Measurements from ENCODE around the gene CDH13. TPM values are rescaled to one million over a fixed set of nuclear protein-coding genes. Genes with fewer than 3 reads are reported as not detected.

Gene CDH13
- total and polyA plus RNA-seq, 2 of the 8 experiments (the other 6 are each of a cell fraction or from before 2014, with no cell fraction given): 2.3 to 2.4 TPM

DNA sequence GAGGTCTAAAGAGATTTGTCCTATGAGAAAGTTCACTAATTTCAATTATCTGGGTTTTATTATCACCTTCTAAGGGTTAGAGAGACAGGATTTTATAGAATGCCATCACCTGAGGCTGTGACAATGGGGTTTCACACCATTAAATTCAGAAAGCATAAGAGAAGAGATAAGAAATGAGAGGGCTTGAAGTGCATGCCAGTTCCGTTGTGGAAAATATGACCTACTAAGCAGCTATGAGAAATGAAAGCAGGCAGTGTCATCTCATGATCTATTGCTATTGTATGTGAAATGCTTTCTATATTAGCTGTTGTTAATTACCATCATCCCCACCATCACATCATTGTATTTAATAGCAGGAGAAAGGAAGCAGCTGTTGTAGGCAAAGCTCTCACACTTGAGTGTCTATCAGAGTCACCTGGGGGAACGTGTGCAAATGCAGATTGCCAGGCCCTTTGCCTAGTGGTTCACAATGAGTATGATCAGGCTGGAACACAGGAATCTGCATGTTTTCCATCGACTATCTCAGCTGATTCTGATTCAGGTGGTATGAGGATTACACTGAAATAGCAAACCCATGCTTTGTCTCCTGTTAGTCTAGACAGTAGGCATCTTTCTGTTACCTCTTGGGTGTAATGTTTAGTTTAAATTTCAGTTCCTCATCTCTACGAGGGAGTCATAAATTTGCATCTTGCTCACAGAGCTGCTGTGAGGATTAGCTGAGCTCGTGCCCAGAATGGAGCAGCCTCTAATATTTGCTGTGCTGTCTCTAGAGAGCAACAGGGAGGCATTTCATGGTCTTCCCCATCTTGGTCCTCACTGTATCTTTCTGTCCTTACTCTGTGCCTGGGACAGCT is 256.4 kb downstream of the CDH13 start:
- Histone ChIP-seq H3K36me3 (ENCODE audit: control insufficient read depth in 2 of 4, insufficient read depth in 4 of 4, low read length in 3 of 4) (no peaks in the 10 kb centered on the region), H3K27me3 (replicated peaks in 1 of 4; ENCODE audit: control insufficient read depth in 3 of 4, extremely low read depth in 1 of 4, insufficient read depth in 3 of 4, low read length in 3 of 4) (no peaks in the 10 kb centered on the region), H3K23ac (ENCODE audit: insufficient read length) (no peak overlapping the region), H3K4me1 (replicated peaks in 1 of 4; ENCODE audit: control insufficient read depth in 3 of 4, insufficient read depth in 4 of 4, low read length in 3 of 4) (peaks cover 0 to 2% (median 0%) of the 10 kb centered on the region in 4 experiments; a peak in 1 of 7 replicates), H2BK120ac (replicated peaks; ENCODE audit: low read depth, low read length) (no peak overlapping the region), H2BK12ac (ENCODE audit: low read depth, low read length) (no peak overlapping the region), H3K9ac (replicated peaks in 1 of 4; ENCODE audit: extremely low read depth in 1 of 4, low read depth in 3 of 4, low read length in 3 of 4) (no peak overlapping the region), H3K56ac (replicated peaks; ENCODE audit: insufficient read length, low read depth, low read length) (no peak overlapping the region), H2BK20ac (ENCODE audit: low read length) (no peak overlapping the region), H3K23me2 (ENCODE audit: low read depth, low read length) (no peaks in the 10 kb centered on the region; the same call in 1 of the 2 replicates), H2AK5ac (ENCODE audit: low read depth, low read length) (no peak overlapping the region), H3K4me3 (ENCODE audit: extremely low read depth in 1 of 4, insufficient read depth in 2 of 4, low read depth in 3 of 4, low read length in 4 of 4) (no peak overlapping the region), H3K4ac (replicated peaks; ENCODE audit: insufficient read length, low read depth, low read length) (no peak overlapping the region), H4K5ac (ENCODE audit: insufficient read length, low read depth, low read length) (no peak overlapping the region), H3K79me2 (ENCODE audit: control insufficient read depth in 1 of 2, insufficient read depth in 2 of 2, low read length in 2 of 2) (no peaks in the 10 kb centered on the region), H2BK5ac (ENCODE audit: low read depth, low read length) (no peak overlapping the region), H3K4me2 (ENCODE audit: insufficient read depth in 1 of 2, low read depth in 2 of 2, low read length in 2 of 2) (no peak overlapping the region), H4K91ac (replicated peaks; ENCODE audit: insufficient read length, low read length) (no peak overlapping the region), H3K14ac (ENCODE audit: insufficient read length) (no peak overlapping the region), H2AFZ (ENCODE audit: low read length) (no peak overlapping the region), H3K27ac (ENCODE audit: low read depth, low read length) (no peak overlapping the region), H4K20me1 (replicated peaks in 1 of 2; ENCODE audit: control insufficient read depth in 1 of 2, insufficient read depth in 2 of 2, low read length in 2 of 2) (no peaks in the 10 kb centered on the region), H2BK15ac (ENCODE audit: low read length) (no peak overlapping the region), H3K79me1 (ENCODE audit: low read depth, low read length) (no peaks in the 10 kb centered on the region), H3K9me3 (ENCODE audit: insufficient read depth in 2 of 2, low read depth in 1 of 2, low read length in 1 of 2) (no peaks in the 10 kb centered on the region), H3K18ac (ENCODE audit: extremely low read depth, low read length) (no peak overlapping the region), H4K8ac (ENCODE audit: extremely low read depth, insufficient read depth, low read length) (no peak overlapping the region)
- no peak for TF ChIP-seq RXRA (IDR thresholded peaks at IDR 0.05; ENCODE audit: insufficient read depth, low read depth, low read length)
- no peak for TF ChIP-seq RNF2 (IDR thresholded peaks at IDR 0.05; ENCODE audit: borderline replicate concordance, low read depth, low read length, missing control alignments, poor library complexity, severe bottlenecking)
- TF ChIP-seq SUZ12 (IDR thresholded peaks at IDR 0.05; ENCODE audit: low read length): no peak
- TF ChIP-seq BRCA1 (IDR thresholded peaks at IDR 0.05; ENCODE audit: low read depth, low read length): no peak
- no peak for TF ChIP-seq BACH1 (IDR thresholded peaks at IDR 0.05; ENCODE audit: low read length)
- no peak for TF ChIP-seq CREB1 (IDR thresholded peaks at IDR 0.05)
- WGBS, 2 experiments (ENCODE audit: extremely low coverage in 1 of 2, insufficient coverage in 1 of 2, insufficient read length in 1 of 2, insufficient replicate concordance in 2 of 2, low coverage in 1 of 2, low lambda C conversion rate in 2 of 2, missing lambda C conversion rate in 1 of 2): 87% methylated on average over 5 of the region's 5 CpGs; no CpG with 5 or more reads in 1 of the 2 experiments
- POLR2A ChIA-PET (ENCODE audit: partially characterized antibody): no interaction called here
- DNase-seq (ENCODE audit: low read depth in 1 of 2, low spot score in 2 of 2): no peak
- no peak for FAIRE-seq
- CTCF ChIA-PET (ENCODE audit: partially characterized antibody): interaction anchor here (1.0 to 1.8 kb wide), 3 partner anchors 11 to 332 kb away, joined by 3 to 6 read pairs (median 4); no protein-coding TSS in a partner anchor
